Ectodermal cell (in vitro differentiated cells): ENCODE measurements around the gene TUBD1.

ENCODE experiments used
- H3K27ac ChIP-seq: 2 replicates; pipeline ENCODE4 v1.7.0; 2013; ENCODE audit warnings: mild to moderate bottlenecking, low read depth, low read length; ENCODE audit not compliant: insufficient read depth, poor library complexity, severe bottlenecking
- H3K27me3 ChIP-seq: 2 replicates; pipeline ENCODE4 v1.7.0; 2013; ENCODE audit warnings: mild to moderate bottlenecking, low read length; ENCODE audit not compliant: insufficient read depth, control insufficient read depth, poor library complexity, severe bottlenecking
- H3K36me3 ChIP-seq: one replicate; pipeline ENCODE4 v1.7.0; 2013; ENCODE audit warnings: low read length; ENCODE audit not compliant: control insufficient read depth, insufficient read depth
- H3K4me1 ChIP-seq: one replicate; pipeline ENCODE4 v1.7.0; 2013; ENCODE audit warnings: low read length; ENCODE audit not compliant: control insufficient read depth, insufficient read depth
- H3K4me3 ChIP-seq: 2 replicates; pipeline ENCODE4 v1.7.0; 2013; ENCODE audit warnings: low read depth, low read length, control low read depth; ENCODE audit not compliant: insufficient read depth
- H3K9me3 ChIP-seq: 2 replicates; pipeline ENCODE4 v1.7.0; 2013; ENCODE audit warnings: mild to moderate bottlenecking, low read length, moderate library complexity; ENCODE audit not compliant: control insufficient read depth
- WGBS, 2 experiments: methylation state at CpG; one replicate each; pipeline ENCODE4 v1.1.7; 2013; ENCODE audit warnings: missing lambda C conversion rate in 2 of 2; 5-methylcytosine and 5-hydroxymethylcytosine counted together

The TUBD1 gene

GRCh38 chr17:59903455-59903854 lies 10.7 kb upstream of the TUBD1 start:
- Histone ChIP-seq H3K27me3 (no peaks in the 10 kb centered on the region), H3K36me3 (no peaks in the 10 kb centered on the region), H3K4me3 (no peak overlapping the region), H3K9me3 (no peaks in the 10 kb centered on the region), H3K27ac (no peak overlapping the region), H3K4me1 (no peaks in the 10 kb centered on the region)
- WGBS, 2 experiments, result 100% methylated on average over 1 of the region's 2 CpGs; no CpG with 5 or more reads in 1 of the 2 experiments

DNA sequence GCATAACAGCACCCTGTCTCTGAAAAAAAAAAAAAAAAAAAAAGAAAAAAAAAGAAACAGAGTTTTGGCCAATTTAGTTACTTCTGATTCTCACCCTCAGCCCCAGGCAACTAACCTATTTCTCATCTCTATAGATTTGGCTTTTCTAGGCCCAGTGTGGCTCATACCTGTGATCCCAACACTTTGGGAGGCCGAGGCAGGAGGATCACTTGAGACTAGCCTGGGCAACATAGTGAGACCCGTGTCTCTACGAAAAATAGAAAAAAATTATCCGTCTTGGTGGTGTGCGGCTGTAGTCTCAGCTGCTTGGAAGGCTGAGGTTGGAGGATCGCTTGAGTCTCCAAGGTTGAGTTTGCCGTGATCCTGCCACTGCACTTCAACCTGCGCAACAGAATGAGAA lies 8.9 kb upstream of the TUBD1 start:
- Histone ChIP-seq H3K27ac (no peak overlapping the region), H3K27me3 (no peaks in the 10 kb centered on the region), H3K4me1 (no peaks in the 10 kb centered on the region), H3K36me3 (no peaks in the 10 kb centered on the region), H3K9me3 (no peaks in the 10 kb centered on the region), H3K4me3 (no peak overlapping the region)
- WGBS, 2 experiments, result 97% methylated on average over 8 of the region's 8 CpGs

DNA sequence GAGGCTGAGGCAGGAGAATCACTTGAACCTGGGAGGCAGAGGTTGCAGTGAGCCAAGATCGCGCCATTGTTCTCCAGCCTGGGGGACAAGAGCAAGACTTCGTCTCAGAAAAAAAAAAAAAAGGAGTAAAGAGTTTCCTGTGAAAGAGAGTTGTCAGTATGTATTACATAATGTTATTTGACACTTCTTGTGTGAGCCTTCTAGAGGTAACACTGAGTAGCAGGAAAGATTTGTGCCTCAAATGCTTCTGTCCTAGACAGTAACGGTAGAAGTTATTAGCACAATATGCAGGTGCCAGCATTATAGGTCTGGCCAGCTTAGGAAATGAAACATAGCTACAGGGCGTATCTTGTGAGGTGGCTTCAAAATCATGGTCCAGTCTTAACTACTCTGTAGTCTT lies 6.4 kb upstream of the TUBD1 start:
- 93 to 94% methylated on average over 5 of the region's 5 CpGs for WGBS, 2 experiments
- H3K4me3 ChIP-seq, result no peak overlapping the region
- H3K36me3 ChIP-seq, result no peaks in the 10 kb centered on the region
- H3K27ac ChIP-seq, result no peak overlapping the region
- H3K9me3 ChIP-seq, result no peaks in the 10 kb centered on the region
- peaks cover 2% of the 10 kb centered on the region for H3K4me1 ChIP-seq
- no peaks in the 10 kb centered on the region for H3K27me3 ChIP-seq

GRCh38 chr17:59897090-59897489 lies 4.3 kb upstream of the TUBD1 start:
- 93 to 96% methylated on average over 4 of the region's 4 CpGs for WGBS, 2 experiments
- no peaks in the 10 kb centered on the region for H3K27me3 ChIP-seq
- no peak overlapping the region for H3K27ac ChIP-seq
- H3K4me1 ChIP-seq, result peaks cover 7% of the 10 kb centered on the region
- no peak overlapping the region for H3K4me3 ChIP-seq
- H3K36me3 ChIP-seq, result no peaks in the 10 kb centered on the region
- no peaks in the 10 kb centered on the region for H3K9me3 ChIP-seq

GRCh38 chr17:59893676-59894100 lies 945 bp upstream of the TUBD1 start:
- no peak overlapping the region for H3K27ac ChIP-seq
- 5 to 8% methylated on average over 11 of the region's 11 CpGs for WGBS, 2 experiments
- H3K4me3 ChIP-seq, result peak overlapping the region; percentile 94
- H3K36me3 ChIP-seq, result no peaks in the 10 kb centered on the region
- no peaks in the 10 kb centered on the region for H3K27me3 ChIP-seq
- no peaks in the 10 kb centered on the region for H3K9me3 ChIP-seq
- peaks cover 7% of the 10 kb centered on the region for H3K4me1 ChIP-seq

GRCh38 chr17:59892251-59892923 lies 356 bp downstream of the TUBD1 start:
- peaks cover 7% of the 10 kb centered on the region for H3K4me1 ChIP-seq
- no peak overlapping the region for H3K27ac ChIP-seq
- 17% methylated on average over 25 of the region's 25 CpGs for WGBS, 2 experiments
- no peaks in the 10 kb centered on the region for H3K36me3 ChIP-seq
- no peaks in the 10 kb centered on the region for H3K27me3 ChIP-seq
- H3K9me3 ChIP-seq, result no peaks in the 10 kb centered on the region
- peak overlapping the region; percentile 94 for H3K4me3 ChIP-seq

- peaks cover 7% of the 10 kb centered on the region for H3K4me1 ChIP-seq
- no peak overlapping the region for H3K27ac ChIP-seq
- H3K9me3 ChIP-seq, result no peaks in the 10 kb centered on the region
- H3K27me3 ChIP-seq, result no peaks in the 10 kb centered on the region
- 71 to 87% methylated on average over 2 of the region's 2 CpGs for WGBS, 2 experiments
- no peak overlapping the region for H3K4me3 ChIP-seq
- H3K36me3 ChIP-seq, result no peaks in the 10 kb centered on the region
Measured at GRCh38 chr17:59890720-59891119, 2.0 kb downstream of the TUBD1 start.

GRCh38 chr17:59888145-59888750 lies 4.5 kb downstream of the TUBD1 start:
- WGBS, 2 experiments, result 91 to 97% methylated on average over 8 of the region's 8 CpGs
- Histone ChIP-seq H3K36me3 (no peaks in the 10 kb centered on the region), H3K9me3 (no peaks in the 10 kb centered on the region), H3K27ac (no peak overlapping the region), H3K4me1 (no peaks in the 10 kb centered on the region), H3K27me3 (no peaks in the 10 kb centered on the region), H3K4me3 (no peak overlapping the region)

GRCh38 chr17:59884861-59885260 lies 7.9 kb downstream of the TUBD1 start:
- Histone ChIP-seq H3K4me3 (no peak overlapping the region), H3K36me3 (peaks cover 3% of the 10 kb centered on the region), H3K27me3 (no peaks in the 10 kb centered on the region), H3K9me3 (no peaks in the 10 kb centered on the region), H3K4me1 (no peaks in the 10 kb centered on the region), H3K27ac (no peak overlapping the region)
- WGBS, 2 experiments, result 95 to 96% methylated on average over 9 of the region's 9 CpGs

GRCh38 chr17:59878624-59879023 lies 14.1 kb downstream of the TUBD1 start:
- H3K4me3 ChIP-seq, result no peak overlapping the region
- H3K27ac ChIP-seq, result no peak overlapping the region
- no peaks in the 10 kb centered on the region for H3K4me1 ChIP-seq
- WGBS, 2 experiments, result 94 to 95% methylated on average over 2 to 3 of the region's 3 CpGs
- H3K9me3 ChIP-seq, result no peaks in the 10 kb centered on the region
- peaks cover 17% of the 10 kb centered on the region for H3K36me3 ChIP-seq
- H3K27me3 ChIP-seq, result no peaks in the 10 kb centered on the region
